Mucosa of descending colon (tissue), 3 donors: ENCODE results near the gene FNDC11. TPM values are rescaled to one million over a fixed set of nuclear protein-coding genes. Genes with fewer than 3 reads are reported as not detected.

Experiments used
- ATAC-seq: fragments of 200-7000 bp; cut with Tn5 transposase; one replicate; pipeline ENCODE4 v1.9.1; 2020; ENCODE audit warnings: mild to moderate bottlenecking, moderate library complexity
- DNase-seq, 3 donors: peaks; one replicate each; pipeline ENCODE4 v3.0.0-alpha.2; 2020
- H3K36me3 ChIP-seq: fragments of 200-600 bp; one replicate; pipeline ENCODE4 v1.8.0; 2021; ENCODE audit warnings: low read depth, mild to moderate bottlenecking
- H3K4me1 ChIP-seq: fragments of 200-600 bp; one replicate; pipeline ENCODE4 v1.8.0; 2021; ENCODE audit warnings: low read depth, mild to moderate bottlenecking
- H3K4me3 ChIP-seq: fragments of 200-600 bp; one replicate; pipeline ENCODE4 v1.8.0; 2021; ENCODE audit warnings: mild to moderate bottlenecking
- H3K9me3 ChIP-seq: fragments of 200-600 bp; one replicate; pipeline ENCODE4 v1.8.0; 2021; ENCODE audit warnings: mild to moderate bottlenecking
- CTCF ChIP-seq: fragments of 200-600 bp; IDR thresholded peaks from one replicate; pipeline ENCODE4 v1.8.0; 2022; ENCODE audit warnings: antibody characterized with exemption, mild to moderate bottlenecking
- intact Hi-C, 2 donors: fragments of 100-400 bp; cut with DNase I in 1 of 2; cut with micrococcal nuclease in 1 of 2; formaldehyde crosslinking; loops; one replicate each; pipeline versions ENCODE4 v1.11.0 to v1.11.1; 2022; cut with DNase I, micrococcal nuclease
- total RNA-seq, 3 donors: library from RNA; stranded (reverse); fragmentation: NEBNext Ultra II Directional in 2 of 3; extraction: Animal tissue kit (Norgen Biotek cat#: 25700) in 2 of 3; gene quantifications; one replicate each; pipeline versions ENCODE4 v1.2.1 to v1.2.4, GENCODE V29; 2021 to 2023
- donor health status: DM: no; HTN: no; CAD: no; lungs with moderate emphysema.
- donor health status: DM: no; HTN: no; CAD: no.
- donor health status: DM: no; HTN: yes; CAD: no.

The FNDC11 gene
- total RNA-seq, 3 donors from 2014 or later = 0.19 to 0.25 TPM; not detected in 1

- DNase-seq (peak in 1 of 3 donors; percentile 35), ATAC-seq (no peak)
- Histone ChIP-seq H3K36me3 (peaks cover 3% of the 10 kb centered on the region), H3K9me3 (no peaks in the 10 kb centered on the region), H3K4me1 (no peaks in the 10 kb centered on the region), H3K4me3 (no peak overlapping the region)
- no peak for TF ChIP-seq CTCF
- intact Hi-C loops = no loop called here
Measured at GRCh38 chr20:63591786-63592355, 37.9 kb downstream of the FNDC11 start.

- H3K4me3 ChIP-seq = no peak overlapping the region
- intact Hi-C loops = no loop called here
- no peak for TF ChIP-seq CTCF
- DNase-seq = peak in 1 of 3 donors; percentile 37
- H3K4me1 ChIP-seq = no peaks in the 10 kb centered on the region
- ATAC-seq = no peak
- H3K36me3 ChIP-seq = peaks cover 3% of the 10 kb centered on the region
- no peaks in the 10 kb centered on the region for H3K9me3 ChIP-seq
Measured at GRCh38 chr20:63592661-63593060, 38.7 kb downstream of the FNDC11 start.

GRCh38 chr20:63594043-63594561 lies 40.1 kb downstream of the FNDC11 start:
- peaks cover 3% of the 10 kb centered on the region for H3K36me3 ChIP-seq
- H3K4me1 ChIP-seq = no peaks in the 10 kb centered on the region
- H3K4me3 ChIP-seq = no peak overlapping the region
- ATAC-seq (no peak), DNase-seq (peak in 1 of 3 donors; percentile 22)
- no peak for TF ChIP-seq CTCF
- H3K9me3 ChIP-seq = no peaks in the 10 kb centered on the region
- intact Hi-C loops = no loop called here

GRCh38 chr20:63595416-63596127 lies 41.6 kb downstream of the FNDC11 start:
- DNase-seq (peak in 1 of 3 donors; percentile 29), ATAC-seq (peak; percentile 7)
- TF ChIP-seq CTCF = no peak
- H3K9me3 ChIP-seq = no peaks in the 10 kb centered on the region
- peaks cover 3% of the 10 kb centered on the region for H3K36me3 ChIP-seq
- H3K4me1 ChIP-seq = no peaks in the 10 kb centered on the region
- H3K4me3 ChIP-seq = no peak overlapping the region
- intact Hi-C loops = no loop called here

- H3K4me3 ChIP-seq = no peak overlapping the region
- DNase-seq = peak in 1 of 3 donors; percentile 24
- TF ChIP-seq CTCF = no peak
- no peaks in the 10 kb centered on the region for H3K4me1 ChIP-seq
- H3K36me3 ChIP-seq = peaks cover 3% of the 10 kb centered on the region
- intact Hi-C loops = no loop called here
- no peak for ATAC-seq
- no peaks in the 10 kb centered on the region for H3K9me3 ChIP-seq
Measured at GRCh38 chr20:63596423-63596822, 42.5 kb downstream of the FNDC11 start.
